Forelimb muscle (tissue), 1 donor: Measurements from ENCODE around the gene IFNK. TPM values are rescaled to one million over a fixed set of nuclear protein-coding genes. Genes with fewer than 3 reads are reported as not detected.
"Not testable (repeated sequence)": the region's sequence is repeated elsewhere in the genome, so short reads cannot be mapped to it uniquely, and the experiment has no call there.

Experiments
- DNase-seq: peaks from one replicate; pipeline ENCODE4 v3.0.0-alpha.2; 2013; ENCODE audit warnings: low read depth
- polyA plus RNA-seq: library from polyadenylated mRNA; unstranded; fragments of 120-200 nt; gene quantifications from one replicate; pipeline ENCODE4 v1.2.1, GENCODE V29; 2013; ENCODE audit not compliant: insufficient read length

IFNK gene, protein sequence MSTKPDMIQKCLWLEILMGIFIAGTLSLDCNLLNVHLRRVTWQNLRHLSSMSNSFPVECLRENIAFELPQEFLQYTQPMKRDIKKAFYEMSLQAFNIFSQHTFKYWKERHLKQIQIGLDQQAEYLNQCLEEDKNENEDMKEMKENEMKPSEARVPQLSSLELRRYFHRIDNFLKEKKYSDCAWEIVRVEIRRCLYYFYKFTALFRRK
- not detected for polyA plus RNA-seq

DNA sequence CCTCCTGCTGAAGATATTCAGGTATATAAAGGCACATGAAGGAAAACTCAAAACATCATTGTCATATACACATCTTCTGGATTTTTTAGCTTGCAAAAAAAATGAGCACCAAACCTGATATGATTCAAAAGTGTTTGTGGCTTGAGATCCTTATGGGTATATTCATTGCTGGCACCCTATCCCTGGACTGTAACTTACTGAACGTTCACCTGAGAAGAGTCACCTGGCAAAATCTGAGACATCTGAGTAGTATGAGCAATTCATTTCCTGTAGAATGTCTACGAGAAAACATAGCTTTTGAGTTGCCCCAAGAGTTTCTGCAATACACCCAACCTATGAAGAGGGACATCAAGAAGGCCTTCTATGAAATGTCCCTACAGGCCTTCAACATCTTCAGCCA is at the start of gene IFNK:
Gene IFNK (plus strand): TSS at position 55 of the 400 bp plus-strand sequence. CDS start 47 bp downstream, at position 102.
- DNase-seq: no peak

DNA sequence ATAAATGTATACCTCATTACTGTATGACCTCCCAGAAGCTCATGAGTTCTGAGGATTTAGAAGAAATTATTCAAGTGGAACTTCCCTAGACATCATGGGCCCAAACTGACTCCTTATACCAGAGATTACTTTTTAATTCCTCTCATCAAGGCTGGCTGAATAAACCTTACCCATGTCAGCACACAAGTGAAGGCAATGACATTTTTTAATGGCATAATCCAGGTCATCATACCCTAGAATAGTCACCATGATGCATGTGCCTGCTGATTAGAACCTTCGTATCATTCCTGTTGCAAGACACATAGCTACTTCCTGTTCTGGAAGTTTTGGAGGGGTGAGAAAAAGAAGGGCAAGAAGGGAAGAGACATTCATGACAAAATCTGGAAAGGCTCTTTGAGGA is 49.8 kb upstream of the IFNK start:
- no peak for DNase-seq

DNA sequence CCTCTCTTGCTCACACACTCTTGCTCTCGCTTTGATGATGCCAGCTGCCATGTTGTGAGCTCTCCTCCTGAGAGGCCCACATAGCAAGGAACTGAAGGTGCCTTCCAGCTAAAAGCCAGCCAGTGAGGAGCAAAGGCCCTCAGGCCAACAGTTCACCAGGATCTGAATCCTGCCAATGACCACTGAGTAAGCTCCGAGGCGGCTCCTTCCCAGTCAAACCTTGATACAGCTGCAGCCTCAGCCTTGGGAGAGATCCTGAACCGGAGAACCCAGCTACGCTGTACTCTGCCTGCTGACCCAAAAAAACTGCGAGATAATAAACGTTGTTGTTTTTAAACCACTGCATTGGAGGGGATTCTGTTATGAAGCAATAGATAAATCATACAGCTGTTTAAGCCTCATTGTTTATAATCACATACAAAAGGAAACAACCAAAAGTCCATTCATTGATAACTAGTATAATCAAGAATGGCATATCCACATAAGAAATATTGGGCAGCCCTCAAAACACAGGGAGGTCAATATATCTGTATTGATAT is 49.0 kb upstream of the IFNK start:
- DNase-seq: no peak

DNA sequence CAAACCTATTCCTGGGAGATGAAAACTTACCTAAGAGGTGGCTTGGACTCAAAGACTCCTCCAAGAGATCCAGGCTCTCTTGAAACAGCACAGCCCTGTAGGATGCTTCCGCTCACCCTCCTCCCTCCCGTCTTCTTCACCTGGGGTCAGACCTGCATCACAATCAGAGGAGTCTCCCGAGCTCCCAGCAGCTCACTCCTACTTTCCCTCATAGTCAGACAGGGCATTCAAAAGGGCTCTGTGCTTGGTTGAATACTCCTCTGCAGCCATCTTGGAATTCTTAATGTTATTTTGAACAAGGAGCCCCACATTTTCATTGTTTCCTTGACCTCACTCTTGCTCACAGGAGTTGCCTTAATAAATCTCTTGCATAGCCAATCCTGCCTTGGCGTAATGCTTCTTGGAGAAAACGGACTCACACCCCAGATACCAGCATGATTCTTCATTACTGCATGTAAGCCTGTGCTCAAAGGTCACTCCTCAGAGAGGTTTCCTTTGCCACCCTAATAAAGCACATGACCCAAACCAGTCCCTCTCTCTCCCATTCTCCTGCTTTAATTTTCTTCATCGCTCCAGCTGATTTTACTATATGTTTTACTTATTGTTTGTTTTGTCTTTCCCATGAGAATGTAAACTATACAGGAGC is 47.1 kb upstream of the IFNK start:
- DNase-seq: no peak

DNA sequence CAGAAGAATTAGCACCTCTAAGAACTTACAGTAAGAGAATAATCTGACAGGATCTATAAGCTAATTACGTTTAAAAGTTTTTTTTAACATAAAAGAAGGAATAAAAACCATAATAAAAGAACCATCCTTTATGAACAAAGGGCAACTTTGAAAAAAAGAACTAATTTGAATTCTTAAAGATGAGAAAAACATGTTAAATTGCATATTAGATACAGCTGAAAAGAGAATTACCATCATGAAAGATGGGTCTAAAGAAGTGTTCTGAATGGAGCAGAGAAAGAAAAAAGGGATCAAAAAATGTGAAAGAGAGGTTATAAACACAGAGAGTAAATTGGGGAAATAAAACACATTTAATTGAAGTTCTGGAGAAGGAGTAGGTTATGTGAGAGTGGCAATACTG is 45.8 kb upstream of the IFNK start:
- DNase-seq: no peak

DNA sequence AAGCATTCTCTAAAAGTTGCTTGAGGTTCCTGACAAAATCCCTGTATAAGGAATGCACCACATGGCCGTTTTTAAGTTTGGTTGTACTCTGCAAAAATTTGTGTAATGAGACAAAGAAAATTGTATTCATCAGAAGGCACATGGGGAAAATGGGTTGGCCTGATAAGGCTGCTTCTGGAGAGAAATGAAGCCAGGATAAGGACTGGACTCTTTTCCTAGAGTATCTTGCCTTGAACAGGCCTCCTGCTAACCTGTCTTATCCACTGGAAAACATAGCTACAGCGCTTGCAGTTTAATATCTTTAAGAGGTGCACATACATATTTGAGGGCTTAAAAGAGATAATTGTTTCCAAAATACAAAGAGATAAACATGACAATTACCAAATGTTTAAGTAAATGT is 41.4 kb upstream of the IFNK start:
- DNase-seq: no peak

DNA sequence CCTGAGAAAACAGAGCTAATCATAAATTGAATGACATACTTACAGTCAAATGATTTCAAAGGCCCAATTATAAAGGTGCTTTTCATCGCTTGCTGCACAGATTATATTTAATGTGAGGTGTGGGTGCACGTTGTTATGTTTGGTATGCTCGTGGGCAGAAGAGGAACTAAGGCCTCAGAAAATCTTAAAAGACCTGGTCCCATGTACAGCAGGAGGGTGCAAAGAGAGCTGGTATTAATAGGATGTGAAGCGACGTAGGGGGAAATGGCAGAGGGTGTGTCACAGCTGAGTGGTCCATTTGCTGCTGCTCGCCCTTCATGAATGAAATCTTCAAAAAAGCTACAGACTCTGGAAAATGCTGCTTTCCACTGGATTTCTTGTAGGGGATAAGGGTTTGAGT is 40.5 kb upstream of the IFNK start:
- DNase-seq: no peak

DNA sequence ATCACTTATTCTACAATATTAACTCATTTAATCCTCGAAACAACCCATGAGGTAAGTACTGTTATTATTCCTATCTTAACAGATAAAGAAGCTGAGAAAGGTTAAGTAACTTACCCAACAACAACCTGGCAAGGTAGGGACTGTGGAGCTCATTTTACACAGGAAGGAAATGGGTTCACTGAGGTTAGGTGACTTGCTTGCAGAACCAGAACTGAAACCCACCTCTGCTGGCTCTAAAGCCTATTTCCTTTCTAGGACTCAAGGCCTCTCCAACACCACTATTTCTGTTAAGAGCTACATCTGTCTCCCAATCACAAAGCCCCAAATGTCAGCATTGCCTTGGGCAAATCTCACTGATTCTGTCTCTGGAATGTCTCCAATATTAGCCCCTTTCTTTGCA is 38.9 kb upstream of the IFNK start:
- no peak for DNase-seq

DNA sequence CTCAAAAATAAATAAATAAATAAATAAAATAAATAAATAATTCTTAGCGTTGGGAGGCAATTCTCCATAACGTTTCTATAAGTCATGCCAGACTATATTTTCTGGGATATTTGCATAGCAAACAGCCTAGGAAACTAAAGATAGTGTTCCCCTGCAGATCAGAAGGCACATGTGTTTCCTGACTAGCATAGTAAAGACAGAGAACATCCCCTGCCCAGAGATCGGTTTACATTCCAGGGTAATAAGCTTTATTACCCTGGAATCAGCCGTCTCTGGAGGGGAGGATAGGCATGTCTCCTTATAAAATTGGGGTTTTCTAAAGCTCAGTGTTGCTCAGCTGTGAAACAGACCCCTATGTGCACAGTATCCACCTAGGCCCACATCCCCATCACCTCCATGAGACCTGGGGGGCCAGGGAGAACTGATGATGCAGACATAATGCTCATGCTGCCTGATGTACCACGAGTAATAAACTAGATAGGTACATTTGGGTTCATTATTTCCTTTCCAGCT is 36.9 kb upstream of the IFNK start:
- DNase-seq: no peak

DNA sequence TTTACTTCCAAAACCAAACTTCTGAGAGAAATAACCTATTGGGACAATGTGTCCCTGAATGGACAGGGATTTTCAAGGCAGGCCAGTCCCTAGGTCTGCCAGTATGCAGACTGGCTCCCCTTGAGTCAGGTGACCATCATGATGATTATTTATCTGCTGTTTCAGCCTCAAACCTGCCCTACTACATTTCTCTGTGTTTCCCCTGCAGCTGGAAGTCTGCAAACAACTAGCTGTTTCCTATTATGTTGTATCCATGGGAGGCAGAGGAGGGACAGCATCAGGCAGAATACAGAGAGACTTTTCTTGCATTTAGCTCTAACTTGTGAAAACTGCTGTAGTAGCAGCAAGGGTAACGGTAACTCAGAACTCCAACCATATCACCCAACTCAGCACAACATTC is 36.2 kb upstream of the IFNK start:
- DNase-seq: no peak

DNA sequence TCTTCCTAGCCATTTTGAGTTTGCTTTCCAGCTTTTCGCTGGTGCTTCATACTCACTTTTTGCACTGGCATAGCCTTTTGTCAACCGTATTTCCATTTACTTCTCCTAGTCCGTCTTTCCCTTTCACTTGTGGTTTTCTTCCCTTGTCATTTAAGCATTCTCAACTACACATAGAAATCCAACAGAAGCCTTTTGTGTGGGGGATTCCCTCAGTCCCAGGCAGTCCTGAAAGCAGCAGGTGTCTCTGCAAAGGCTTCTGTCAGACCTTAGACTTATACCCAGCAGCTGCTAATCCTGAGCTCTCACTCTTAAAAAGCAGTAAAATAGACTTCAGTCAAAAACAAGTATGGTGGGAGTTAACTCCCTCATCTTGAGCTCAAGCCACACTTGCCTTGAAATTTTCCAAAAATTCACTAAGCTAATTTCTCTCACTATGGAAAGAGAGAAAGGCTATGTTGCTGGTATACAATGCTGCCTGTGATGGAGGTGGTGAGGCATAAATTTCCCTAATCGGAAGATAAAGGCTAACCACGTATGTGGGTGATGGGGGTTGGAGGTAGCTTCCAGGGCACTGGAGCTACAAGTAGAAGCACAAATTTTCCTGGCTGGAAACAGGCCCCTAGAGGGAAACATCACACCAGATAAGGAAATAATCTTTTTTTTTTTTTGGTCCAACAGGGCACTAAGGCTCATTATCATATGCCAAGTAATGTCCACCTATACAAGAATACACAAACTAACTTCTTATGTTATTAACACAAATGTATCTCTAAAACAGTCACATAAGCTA is 34.8 kb upstream of the IFNK start:
- DNase-seq: no peak

DNA sequence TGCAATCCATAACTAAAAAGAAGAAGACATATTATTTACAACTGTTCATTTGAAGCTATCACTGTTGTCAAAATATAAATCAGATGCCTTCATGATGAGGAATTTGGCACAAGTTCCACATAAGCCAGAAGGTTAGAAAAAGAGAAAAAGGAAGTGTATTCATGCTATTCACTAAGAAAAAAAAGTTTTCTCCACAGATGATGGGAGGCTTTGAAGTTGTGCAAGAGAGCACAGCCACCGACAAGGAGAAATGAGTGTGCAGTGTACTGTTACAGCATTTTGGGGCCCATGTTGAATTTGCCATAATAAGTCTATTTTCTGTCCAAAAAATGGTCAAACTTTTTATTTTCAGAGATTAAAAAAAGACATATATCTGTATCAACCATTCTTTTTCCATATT is 32.9 kb upstream of the IFNK start:
- no peak for DNase-seq

DNA sequence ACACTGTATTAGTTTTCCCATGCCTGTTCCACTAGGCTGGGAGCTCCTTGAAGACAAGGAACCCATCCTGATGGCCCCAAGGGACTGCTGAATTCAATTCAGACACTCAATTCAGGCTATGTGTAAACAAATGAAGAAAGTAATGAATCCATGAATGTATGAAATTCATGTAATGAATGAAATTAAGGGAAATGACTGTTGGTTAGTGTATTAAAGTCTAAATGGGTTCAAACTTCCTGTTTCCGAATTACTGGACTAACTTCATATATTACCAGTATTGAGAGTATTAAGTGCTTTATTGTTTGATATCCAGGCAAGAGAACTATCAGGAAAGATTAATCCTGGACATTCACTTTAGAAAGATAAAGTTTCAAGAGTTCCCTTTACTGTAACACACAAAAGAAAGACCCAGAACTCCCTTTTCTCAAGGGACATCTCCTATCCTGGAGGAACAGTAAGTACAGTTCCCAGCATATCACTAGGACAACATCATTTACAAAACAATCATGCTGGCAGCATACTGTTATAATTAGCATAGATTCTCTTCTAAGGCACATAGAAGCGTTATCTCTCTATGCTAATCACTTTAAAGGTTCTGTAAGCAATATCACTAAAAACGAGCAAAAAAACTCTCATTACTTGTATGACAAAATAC is 28.5 kb upstream of the IFNK start:
- no peak for DNase-seq

DNA sequence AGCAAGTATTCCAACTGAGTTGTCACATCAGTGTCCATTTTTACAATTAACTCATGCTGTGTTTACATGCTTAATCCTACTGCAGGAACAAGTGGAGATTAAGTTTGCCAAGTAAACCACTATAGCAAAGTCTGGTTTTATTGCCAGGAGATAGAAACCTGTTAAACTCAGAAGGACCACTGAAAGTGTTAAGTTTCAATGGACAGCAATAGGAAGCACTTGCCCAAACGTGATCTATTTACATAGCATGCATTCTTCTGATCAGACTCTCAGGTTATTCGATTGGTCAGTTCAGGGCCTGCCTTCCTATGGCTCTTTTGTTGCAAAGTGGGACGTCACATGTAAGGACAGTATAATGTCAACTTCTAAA is 28.0 kb upstream of the IFNK start:
- DNase-seq: no peak

DNA sequence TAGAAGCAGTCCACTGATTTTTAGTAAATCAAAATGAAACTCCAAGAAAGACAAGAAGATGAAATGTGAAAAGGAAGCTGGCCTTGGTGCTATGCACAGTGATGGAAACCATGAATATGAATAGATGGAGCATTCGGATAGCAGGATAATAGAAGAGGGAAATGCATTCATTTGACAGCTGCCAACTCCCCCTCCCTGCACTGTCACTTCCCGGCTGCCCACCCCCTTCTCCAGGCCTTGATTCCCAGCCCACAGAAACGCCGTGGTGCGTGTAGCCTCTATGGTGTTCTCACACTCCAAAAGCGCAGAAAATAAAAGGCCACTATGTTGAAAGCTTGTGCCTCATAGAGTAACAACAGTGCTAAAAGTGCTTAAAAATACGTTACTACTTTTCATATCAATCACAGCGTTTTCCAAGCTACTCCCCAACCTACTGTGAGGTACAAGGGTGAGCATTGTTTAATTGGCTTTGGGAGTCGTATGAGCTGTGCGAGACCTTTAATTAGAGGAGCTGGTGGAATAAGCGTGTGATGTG is 26.1 kb upstream of the IFNK start:
- no peak for DNase-seq

DNA sequence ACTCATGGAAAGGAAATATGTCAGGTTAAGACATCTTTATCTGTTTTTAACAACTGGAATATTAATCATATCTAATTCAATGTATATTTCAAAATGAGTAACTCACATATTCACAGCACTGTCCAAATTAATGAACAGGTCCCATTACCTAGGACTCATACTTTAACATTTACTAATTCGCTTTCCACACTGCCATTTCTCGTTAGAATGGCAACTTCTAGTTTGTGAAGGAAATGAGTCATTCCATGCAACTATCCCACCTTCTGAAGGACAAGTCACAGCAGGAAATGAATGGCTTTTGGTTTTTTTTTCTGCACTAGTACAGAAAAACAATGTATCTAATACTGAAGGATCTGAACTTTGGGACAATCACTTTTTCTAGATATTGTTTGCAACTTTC is 24.6 kb upstream of the IFNK start:
- DNase-seq: no peak

DNA sequence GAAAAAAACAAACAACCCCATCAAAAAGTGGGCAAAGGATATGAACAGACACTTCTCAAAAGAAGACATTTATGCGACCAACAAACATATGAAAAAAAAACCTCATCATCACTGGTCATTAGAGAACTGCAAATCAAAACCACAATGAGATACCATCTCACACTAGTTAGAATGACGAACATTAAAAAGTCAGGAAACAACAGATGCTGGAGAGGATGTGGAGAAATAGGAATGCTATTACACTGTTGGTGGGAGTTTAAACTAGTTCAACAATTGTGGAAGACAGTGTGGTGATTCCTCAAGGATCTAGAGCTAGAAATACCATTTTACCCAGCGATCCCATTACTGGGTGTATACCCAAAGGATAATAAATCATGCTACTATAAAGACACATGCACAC is 23.2 kb upstream of the IFNK start:
- not testable (repeated sequence) for DNase-seq

DNA sequence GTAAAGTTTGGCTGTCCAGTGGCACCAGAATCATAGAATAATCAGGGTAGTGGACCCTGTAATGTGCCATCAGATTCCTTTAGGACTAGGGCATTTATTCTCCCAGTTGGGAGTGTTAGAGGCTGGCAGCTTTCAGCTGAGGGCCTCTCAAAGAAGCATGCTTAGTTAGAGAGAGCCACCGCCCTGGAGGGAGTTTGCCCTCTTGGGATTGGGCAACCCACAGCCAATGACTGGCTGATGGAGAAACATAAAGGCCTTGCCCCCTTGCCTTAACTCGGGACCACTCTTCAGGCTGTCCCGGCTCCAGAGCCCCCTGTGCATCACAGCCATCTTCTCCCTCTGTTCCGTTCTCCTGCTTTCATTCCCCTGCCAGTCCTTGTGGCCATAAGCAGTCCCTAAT is 20.5 kb upstream of the IFNK start:
- DNase-seq: no peak

DNA sequence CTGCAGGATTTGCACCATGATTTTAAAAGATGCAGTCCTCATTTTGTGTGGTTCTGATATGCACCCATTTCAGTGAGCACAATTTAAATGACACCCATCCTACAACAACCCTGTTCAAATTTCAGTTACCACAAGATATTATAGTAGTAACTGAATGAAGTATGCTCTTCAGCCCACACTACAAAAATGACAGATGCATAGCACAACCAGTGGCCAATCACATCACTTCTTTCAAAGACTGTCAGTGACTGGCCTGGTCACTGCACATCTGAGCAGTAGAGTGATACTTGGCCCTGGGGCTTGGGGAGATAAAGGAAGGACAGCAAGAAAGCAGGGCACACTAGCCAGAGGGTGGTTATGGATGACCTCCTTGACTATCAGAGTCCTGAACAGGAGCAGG is 19.8 kb upstream of the IFNK start:
- no peak for DNase-seq

DNA sequence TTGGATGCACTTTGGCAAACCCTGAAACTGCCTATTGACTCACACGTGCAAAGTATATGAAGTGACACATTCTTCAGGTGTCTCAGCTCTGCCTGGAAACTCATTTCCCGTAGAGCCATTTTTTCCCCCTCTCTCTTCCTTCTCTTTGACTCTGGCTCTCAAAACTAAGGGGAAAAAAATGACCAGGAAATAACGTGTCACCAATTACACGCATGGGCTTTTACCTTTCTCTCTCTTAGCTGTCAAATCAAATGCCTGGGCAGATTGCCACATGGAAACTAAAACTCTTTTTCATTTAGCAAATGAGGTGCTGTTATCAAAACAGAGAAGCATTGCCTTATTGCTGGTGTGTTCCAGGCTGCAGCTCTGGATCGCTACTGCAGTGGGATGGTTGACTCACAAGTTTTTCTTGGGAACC is 18.3 kb upstream of the IFNK start:
- DNase-seq: no peak

DNA sequence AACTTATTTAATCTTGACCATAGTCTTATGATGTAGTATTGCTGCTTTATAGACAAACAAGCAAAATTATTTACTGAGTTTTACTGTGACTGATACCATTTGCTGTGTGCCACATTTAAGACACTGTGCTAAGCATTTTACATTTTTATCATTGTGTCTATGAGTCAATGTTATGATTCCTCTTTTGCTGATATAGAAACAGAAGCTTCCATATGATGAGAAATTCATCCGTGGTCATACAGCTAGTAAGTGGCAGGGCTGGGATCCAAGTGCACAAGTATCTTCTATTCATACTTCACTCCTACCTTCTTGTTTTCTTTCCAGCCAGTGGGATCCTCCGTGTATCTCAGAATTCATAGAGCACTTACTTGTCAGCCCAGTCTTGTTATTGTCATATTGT is 17.1 kb upstream of the IFNK start:
- DNase-seq: no peak

DNA sequence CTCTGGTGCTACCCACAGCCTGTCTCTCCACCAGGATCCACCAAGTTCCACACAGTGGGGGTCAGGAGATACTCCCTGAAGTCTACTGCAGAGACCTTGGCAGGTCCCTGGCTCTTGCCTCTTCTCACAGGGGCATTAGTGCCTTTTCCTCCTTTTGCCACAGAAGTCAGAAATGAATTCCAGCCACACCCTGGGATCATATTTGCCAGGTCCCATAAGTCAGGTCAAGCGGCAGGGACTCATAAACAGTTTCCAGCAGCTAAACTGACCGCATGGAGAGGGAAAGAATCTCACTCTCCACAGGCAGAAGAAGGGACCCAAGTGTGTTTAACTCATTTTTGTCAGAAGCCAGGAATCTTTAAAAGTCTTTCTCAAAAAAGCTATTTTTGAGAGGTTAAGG is 13.3 kb upstream of the IFNK start:
- DNase-seq: no peak
